GM12872 (cell line): Measurements from ENCODE around the gene SORBS2.

Source experiments
- TF ChIP-seq, protein P1 (sequence below): IDR thresholded peaks from 3 replicates; pipeline ENCODE4 v1.5.1; 2011; ENCODE audit warnings: low read depth, mild to moderate bottlenecking, low read length, moderate library complexity; ENCODE audit not compliant: insufficient read depth

The SORBS2 gene

DNA sequence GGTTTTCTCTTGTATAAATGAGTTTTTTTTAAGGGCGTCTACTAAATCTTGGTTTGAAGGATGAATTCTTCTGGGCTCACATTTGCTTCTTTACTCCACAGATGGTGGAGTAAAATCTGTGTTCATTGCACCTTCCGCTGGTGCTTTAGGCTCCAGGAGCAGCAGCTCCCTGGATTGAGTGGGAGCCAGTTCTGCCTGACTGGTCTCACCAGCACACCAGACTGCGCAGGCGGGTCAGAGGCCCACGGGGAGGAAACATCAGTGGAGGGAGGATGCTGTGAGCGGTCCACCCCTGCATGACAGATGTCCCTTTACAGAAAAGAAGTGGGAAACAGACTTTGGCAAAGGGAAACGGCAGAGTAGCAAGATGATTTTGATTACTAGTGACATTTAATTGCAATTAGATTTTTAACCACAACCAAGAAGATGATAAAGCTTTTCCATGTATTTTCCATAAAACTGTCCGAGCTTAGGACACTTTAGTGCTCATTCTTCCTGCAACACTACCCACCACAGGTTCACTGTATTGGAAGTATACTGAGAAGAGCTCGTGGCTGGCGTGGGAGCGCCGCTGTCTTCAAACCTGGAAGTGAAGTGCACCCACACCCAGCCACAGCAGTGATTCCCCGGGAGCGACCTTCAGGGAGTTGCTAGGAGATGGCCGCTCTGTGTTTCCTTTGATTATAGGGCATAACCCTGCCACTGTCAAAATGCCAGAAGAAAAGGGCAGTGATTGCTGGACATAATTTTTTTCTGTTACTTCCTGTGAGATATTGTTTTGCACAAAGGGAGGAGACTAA is 95.2 kb downstream of the SORBS2 start:
- TF ChIP-seq, protein P1, sequence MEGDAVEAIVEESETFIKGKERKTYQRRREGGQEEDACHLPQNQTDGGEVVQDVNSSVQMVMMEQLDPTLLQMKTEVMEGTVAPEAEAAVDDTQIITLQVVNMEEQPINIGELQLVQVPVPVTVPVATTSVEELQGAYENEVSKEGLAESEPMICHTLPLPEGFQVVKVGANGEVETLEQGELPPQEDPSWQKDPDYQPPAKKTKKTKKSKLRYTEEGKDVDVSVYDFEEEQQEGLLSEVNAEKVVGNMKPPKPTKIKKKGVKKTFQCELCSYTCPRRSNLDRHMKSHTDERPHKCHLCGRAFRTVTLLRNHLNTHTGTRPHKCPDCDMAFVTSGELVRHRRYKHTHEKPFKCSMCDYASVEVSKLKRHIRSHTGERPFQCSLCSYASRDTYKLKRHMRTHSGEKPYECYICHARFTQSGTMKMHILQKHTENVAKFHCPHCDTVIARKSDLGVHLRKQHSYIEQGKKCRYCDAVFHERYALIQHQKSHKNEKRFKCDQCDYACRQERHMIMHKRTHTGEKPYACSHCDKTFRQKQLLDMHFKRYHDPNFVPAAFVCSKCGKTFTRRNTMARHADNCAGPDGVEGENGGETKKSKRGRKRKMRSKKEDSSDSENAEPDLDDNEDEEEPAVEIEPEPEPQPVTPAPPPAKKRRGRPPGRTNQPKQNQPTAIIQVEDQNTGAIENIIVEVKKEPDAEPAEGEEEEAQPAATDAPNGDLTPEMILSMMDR = no peak

DNA sequence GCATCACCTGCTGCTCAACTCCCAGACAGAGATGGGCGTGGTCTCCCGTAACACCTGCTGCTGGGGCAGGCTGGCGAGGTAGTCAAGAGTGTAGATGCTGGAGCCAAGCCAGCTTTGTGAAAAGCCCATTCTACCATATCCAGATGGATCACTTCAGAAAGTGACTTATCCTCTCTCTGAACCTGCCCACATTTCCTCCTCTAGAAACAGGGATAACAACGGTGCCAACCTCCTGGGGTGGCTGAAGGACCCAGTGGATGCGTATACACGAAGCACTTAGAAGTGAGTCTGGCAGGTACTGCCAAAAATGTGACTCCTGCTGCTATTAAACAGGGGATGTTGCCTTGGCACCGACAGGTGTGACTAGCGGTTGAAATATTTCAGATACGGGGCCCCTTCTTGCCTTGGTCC is 95.8 kb downstream of the SORBS2 start:
- TF ChIP-seq, protein P1 = no peak

DNA sequence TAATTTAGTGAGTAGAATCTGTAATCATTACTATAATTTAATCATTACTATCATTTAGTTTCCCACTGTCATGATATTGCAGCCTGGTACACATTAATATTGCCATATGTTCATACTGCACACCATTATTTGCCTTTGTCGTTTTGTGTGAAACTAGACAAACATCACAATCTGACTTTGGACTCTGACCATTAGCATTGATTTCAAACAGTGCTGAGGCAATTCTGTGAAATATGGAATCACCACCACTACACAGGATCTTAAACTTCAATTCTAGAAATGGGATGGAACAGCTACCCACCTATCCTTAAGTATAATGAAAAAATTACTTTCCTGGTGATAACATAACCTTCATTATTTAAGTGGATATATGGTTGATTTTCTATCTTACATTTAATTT is 98.3 kb downstream of the SORBS2 start:
- TF ChIP-seq, protein P1 = no peak

DNA sequence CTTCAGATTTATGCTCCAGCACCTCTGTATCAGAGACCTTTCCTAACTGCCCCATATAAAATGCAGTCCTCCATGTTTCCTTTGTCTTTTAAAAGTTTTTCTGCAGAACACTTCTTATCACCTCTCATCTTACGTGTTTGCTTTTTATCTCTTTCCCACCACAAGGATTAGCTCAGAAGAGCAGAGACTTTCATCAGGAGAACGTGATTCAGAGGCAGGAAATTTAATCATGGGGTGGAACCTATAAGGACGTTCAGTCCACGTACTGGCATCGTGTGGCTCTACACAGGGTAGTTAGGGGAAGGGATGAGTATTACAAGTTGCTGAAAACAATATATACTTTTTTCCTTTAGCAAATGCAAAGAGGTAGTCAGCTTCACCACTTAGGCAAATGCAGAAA is 98.7 kb downstream of the SORBS2 start:
- TF ChIP-seq, protein P1 = no peak

DNA sequence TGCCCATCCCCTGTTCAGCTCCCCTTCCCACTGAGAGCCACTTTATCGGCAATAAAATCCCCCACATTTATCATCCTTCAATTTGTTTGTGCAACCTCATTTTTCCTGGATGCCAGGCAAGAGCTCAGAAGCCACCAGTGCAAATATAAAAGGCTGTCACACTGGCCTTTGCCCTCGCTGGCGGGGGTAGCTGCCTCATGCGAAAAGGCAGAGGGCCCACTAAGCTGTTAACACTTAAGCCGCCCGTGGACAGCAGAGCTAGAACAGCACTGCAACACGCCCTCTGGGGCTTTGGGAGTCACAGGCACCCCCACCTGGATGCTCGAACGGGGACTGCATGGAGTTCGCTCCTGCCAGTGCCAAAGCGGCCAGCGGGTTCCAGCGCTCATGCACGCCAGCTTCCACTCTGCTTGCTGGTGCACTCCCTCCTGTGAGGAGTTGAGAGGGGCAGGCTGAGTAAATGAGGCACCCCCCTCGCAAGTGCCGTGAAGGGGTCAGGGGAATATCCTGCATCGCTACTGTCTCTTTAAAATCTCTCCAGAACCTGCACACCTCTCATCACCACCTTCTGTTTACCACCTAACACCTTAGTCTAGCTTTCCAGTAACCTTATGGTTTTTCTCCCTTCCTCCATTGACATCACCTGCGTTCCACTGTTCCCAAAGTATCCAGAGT is 99.5 kb downstream of the SORBS2 start:
- TF ChIP-seq, protein P1 = no peak

DNA sequence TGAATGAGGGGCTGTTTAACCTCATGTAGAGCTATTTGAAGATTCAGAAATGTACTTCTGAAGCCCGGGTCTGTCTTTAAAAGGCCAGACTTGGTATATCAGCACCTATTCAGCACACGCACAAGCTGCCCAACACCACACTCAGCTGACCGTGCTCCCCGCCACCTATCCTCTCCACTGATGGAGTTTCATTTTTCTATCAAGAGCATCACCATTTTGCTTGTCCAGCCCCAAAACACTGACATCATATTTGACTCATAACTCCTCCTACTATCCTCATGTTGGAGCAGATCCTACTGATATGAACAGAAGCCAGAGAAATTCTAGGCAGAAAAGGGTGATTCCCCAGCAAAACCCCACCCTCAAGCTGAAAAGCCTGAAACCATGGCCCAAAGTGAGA is 100.3 kb downstream of the SORBS2 start:
- TF ChIP-seq, protein P1 = no peak

DNA sequence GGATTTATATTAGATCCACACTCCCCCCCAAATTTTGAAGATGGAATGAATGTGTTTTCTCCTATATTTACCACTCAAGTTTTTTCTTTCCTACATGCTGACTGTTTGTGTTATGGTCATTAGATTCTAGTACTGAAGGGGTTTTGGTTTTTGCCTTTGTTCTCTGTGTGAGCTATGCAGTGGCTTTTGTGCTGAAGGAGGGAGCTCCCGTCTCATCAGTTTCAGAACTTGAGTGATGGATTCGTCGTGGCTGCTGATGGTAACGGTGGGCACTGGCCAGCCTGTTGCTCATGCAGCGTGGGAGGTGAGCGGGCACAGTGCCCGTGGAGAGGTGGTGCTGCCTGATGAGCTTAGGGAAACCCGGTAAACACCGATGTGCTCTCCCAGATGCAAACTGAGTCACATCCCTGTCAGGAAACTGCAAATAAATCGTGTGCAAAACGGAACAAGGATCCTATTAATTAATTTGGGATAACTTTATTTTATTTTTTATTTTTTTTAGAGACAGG is 101.5 kb downstream of the SORBS2 start:
- TF ChIP-seq, protein P1 = no peak
